Epithelial cell of prostate (primary cell): ENCODE results near the gene DMRTC2.
"Not testable (repeated sequence)": the region's sequence is repeated elsewhere in the genome, so short reads cannot be mapped to it uniquely, and the experiment has no call there.

Experiments
- DNase-seq: peaks from one replicate; pipeline ENCODE4 v3.0.0-alpha.2; 2011; ENCODE audit warnings: low read depth, low spot score
- H3K27ac ChIP-seq: fragments of 450-650 bp; 2 replicates; pipeline ENCODE4 v1.5.1; 2017; ENCODE audit warnings: mild to moderate bottlenecking

Gene DMRTC2

DNA sequence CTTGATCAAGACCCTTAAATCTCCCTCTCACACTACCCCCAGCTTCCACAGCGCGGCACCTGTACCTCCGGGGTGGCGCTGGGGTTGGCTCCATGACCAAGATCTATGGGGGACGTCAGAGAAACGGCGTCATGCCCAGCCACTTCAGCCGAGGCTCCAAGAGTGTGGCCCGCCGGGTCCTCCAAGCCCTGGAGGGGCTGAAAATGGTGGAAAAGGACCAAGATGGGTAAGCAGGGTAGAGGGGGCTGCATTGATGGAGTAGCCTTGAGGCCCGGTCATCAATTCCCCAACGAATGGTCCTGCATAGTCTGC, 24.1 kb downstream of the DMRTC2 start:
- DNase-seq, result no peak
- peak overlapping the region; percentile 27 for H3K27ac ChIP-seq

DNA sequence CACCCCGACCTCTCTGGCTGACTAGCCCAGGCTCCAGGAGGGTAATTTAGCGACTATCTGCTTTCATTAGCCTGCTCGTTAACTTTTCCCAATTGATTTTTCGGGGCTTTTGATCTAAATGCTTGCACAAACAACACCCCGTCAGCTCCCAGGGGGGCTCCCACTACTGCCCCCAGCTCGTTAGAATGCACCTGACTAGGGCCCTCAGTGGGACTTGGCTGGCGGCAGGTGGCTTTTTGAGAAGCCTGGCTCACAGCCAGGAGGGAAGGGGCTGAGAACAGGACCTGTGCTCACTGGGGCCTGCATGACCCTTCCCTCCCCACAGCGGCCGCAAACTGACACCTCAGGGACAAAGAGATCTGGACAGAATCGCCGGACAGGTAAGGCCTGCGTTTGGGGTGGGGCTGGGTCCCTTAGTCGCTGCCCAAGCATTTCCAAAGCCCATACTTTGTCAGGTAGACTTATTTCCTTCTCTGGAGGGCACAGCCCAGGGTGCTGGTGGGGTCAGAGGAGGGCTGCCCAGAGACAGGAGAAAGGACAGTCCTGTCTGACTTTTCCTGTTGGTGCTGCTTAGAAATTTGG, 24.6 kb downstream of the DMRTC2 start:
- H3K27ac ChIP-seq, result peak overlapping the region; percentile 20
- no peak for DNase-seq

DNA sequence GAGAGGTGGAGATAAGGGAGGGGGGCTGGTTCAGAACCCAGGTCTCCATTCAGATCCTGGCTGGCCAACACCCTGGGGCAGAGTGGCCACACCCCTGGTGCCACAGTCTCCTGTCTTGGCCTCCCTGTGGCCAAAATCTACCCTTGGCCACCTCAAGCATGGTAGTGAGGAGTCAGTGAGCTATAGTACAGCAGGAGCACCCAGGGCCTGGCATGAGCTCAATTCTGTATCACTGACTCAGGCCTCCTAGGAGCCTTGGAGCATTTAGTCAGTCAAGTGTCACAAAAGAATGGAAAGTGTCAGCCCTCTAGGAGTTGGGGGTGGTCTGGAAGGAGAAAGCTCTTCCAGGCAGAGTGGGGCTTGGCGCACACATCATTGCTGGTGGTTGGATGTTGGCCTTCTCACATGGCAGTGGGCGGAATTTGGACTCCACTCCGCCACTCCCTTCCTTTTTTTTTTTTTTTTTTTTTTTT, 25.6 kb downstream of the DMRTC2 start:
- peak overlapping the region; percentile 20 for H3K27ac ChIP-seq
- no peak for DNase-seq

DNA sequence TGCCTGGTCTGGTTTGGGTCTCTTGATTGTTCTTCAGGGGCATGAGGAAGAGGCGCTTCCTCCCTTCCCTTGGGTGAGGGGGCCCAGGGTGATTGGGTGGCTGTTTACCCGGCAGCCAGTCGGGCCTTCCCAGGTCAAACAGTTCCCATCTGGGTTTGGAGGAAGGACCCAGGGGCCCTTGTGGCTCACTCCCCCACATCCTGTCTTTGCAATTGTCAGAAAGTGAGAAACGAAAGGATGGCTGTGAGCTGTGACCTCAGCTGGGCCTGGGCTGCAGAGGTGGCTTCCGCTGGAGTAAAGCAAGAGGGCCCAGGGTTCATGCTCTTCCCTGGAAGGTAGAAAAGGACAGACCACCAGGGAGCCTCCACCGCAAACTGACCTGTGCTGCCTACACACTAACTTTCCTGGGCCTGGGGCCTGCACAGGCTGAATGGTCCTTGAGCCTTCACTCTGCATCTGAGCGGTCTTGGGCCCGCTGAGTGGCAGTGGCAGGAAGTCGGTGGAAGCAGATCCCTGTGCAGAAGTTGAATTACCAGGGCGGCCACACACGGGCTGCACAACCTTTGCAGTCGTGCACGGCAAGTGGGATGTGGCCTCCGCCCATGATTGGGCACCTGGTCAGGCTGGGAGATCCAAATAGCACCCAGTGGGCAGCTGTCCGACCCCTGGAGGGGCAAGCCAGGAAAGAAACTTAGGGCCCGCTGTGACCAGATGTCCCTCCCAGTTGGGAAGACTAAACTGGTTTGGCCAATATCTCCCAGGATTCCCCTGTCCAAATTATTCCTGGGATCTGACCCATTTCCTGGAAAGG, 26.9 kb downstream of the DMRTC2 start:
- no peak overlapping the region for H3K27ac ChIP-seq

DNA sequence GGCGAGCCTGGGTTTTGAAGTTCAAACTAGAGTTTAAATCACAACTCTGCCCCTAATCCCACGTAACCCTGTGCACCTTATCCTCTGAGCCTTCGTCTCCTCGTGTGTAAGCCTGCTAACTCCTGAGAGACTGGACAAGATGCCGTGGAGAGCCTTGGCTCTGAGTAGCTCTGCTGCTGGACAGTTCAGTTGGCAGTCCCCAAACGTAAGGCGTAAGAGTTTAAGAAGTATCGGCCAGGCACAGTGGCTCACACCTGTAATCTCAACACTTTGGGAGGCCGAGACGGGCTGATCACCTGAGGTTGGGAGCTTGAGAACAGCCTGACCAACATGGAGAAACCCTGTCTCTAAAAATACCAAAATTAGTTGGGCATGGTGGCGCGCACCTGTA, 27.5 kb downstream of the DMRTC2 start:
- H3K27ac ChIP-seq, result peak overlapping the region; percentile 26
- no peak for DNase-seq

More for the DNA sequence above, 26.9 kb downstream of the DMRTC2 start:
- no peak for DNase-seq

DNA sequence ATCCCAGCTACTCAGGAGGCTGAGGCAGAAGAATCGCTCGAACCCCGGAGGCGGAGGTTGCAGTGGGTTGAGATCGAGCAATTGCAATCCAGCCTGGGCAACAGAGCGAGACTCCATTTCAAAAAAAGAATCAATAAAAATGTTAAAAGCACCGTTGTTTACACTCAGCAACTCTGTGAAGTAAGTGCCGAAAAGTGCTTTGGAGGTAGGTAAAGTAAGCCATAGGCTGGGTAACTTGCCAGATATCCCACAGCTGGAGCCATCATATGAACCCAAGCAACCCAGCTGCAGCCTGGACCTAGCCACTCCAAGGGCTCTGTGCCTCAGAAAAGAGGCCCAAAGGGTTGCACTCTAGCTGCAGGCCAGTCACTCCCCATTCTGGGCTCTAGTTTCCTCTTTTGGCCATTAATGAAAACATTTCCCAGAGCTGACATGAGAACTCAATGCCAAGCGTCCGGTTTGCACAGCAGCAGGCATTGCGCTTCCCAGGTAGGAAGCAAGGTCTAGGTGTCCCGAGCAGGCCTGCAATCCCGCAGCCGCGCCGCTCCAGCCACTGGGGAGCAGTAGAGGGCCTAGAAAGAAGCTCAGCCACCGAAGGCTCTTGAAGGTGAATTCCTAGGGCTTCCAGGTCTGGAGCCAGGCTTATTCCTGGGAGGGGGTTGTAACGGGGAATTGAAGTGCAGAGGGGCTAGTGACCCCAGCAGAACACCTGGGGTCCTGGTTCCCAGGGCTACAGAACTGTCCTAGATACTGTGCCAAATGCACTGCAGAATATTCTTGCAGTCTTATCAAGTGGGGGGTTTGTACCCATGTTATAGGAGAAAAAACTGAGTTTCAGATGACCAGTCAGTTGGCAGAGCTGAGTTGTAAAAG, 28.2 kb downstream of the DMRTC2 start:
- DNase-seq, result no peak
- H3K27ac ChIP-seq, result peak overlapping the region; percentile 26

DNA sequence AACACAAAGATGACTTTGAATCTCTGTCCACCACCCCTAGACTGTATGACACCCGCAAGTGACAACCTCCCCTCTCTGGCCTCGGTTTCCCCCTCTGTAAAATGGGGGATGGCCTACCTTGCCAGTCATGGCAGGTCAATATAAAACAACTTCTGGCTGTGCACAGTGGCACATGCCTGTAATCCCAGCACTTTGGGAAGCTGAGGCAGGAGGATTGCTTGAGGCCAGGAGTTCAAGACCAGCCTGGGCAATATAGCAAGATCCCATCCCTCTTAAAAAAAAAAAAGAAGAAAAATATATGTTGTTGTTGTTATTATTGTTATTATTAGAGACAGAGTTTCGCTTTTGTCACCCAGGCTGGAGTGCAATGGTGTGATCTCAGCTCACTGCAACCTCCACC, 31.1 kb downstream of the DMRTC2 start:
- not testable (repeated sequence) for DNase-seq, H3K27ac ChIP-seq

DNA sequence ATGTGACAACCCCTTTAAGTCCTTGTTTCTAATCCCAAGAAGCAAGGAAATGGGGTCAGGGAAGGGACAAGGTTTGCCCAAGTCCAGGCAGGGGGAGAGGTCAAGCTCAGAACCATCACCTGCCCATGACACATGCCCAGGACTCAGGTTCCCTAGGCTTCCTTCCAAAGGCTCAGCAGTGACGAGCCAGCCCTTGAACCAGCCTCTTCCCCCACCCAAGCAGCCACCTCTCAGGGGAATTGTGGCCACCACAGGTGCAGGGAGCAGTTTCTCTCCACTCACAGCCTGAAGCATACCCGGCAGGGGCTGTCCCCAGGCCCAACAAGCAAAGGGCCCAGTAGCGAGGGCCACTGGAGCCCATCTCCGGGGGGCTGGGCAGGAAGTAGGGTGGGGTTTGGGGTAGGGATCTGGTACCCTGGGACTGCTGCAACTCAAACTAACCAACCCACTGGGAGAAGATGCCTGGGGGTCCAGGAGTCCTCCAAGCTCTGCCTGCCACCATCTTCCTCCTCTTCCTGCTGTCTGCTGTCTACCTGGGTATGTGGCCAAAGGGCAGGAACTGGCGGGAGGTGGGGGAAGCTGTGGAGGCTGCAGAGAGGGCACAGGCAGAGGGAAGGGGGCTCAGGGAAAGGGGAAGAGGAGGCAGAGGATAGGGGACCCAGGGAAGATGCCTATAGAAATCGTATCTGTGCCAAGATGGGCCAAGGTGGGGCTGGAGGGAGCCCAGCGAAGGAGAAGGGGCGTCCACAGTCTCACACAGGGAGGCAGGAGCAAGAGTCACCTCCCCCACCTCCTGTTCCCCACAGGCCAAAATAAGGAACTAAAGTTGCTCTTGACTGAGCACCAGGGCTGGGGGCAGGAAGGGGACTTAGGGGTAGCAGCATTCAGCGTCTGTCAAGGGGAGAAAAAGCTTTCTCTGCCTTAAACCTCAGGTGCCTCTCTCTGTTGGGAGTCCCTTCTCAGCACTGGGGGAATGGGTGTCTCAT, 32.3 kb downstream of the DMRTC2 start, which contains the start of gene CD79A:
Gene CD79A (plus strand): TSS at position 433 of the 986 bp plus-strand sequence. CDS start 26 bp downstream, at position 459.
- no peak within 1 kb of the TSS for H3K27ac ChIP-seq
- DNase-seq, result no peak

DNA sequence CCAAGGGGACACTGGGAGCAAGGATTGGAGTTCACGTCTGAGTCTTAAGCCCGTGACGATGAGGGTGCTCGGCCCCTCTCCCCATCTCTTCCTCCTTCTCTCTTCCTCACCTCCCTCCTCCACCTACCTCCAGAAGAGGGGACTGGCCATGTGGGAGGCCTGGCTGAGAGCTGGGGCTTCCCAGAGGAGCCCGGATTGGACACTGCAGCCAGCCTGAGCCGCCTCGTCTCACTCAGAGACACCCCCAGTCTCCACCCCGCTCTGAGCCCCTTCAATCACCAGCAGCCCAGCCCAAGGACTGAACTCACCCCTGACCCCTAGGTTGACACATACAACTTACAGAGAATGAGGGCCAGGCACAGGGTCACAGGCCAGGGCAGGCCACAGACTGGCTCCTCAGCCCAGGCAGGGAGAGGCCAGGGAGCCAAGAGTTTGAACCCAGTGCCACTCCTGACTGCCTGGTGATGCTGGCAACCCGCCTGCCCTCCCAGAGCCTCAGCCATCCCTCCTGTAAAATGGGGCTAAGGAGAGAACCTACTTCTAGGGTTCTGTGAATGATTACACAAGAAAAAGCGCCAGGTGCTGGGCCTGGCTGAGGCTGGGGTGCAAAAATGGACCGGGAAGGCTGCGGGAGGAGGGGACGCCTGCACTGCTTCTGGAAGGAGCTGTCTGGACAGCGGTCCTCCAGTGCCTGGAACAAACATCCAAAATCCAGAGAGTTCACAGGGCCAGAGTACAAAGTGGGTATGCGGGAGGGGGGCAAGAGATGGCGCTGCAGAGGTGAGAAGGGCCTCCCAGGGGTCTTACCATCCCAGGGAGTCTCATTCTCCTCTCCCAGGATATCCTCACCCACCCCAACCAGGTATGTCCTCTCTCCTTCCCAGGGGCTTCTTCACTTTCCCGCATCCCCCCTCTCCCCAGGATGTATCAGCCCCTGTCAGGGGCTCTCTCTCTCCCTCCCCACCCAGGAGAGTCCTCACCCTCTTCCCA, 33.4 kb downstream of the DMRTC2 start:
- no peak overlapping the region for H3K27ac ChIP-seq
- no peak for DNase-seq

DNA sequence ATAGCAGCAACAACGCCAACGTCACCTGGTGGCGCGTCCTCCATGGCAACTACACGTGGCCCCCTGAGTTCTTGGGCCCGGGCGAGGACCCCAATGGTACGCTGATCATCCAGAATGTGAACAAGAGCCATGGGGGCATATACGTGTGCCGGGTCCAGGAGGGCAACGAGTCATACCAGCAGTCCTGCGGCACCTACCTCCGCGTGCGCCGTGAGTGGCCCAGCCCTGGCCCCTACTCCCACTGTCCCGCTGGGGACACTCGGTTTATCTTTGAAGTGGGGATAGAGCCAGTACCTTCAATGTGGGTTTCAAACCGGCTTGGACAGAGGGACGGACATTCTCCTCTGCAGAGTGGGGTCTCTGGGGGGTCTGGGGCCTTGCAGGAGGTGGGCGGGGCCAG, 34.2 kb downstream of the DMRTC2 start:
- H3K27ac ChIP-seq, result no peak overlapping the region
- no peak for DNase-seq

DNA sequence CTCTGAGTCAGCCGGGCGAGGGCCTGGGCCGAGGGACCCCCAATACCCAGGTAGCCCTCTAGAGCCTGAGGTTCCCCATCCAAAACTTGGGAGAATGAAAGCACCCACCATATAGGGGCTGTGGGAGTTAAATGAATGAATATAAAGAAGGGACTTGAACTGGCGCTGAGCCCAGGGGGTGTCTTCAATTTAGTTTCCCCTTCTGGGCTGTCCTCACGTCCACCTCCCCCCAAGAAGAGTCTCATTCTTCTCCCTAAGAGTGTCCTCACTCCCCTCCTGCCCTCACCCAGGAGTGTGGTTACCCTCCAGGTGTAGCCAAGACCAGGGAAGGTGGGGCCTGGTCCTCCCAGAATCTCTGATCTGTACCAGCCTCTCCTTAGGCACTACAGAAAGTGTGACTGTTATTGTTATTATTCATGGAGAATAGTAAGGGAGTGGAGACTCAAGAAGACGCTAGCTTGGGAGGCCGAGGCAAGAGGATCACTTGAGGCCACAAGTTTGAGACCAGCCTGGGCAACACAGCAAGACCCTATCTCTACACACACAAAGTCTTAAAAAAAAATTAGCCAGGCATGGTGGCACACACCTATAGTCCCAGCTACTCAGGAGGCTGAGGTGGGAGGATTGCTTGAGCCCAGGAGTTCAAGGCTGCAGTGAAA, 35.0 kb downstream of the DMRTC2 start:
- H3K27ac ChIP-seq, result no peak overlapping the region
- no peak for DNase-seq

DNA sequence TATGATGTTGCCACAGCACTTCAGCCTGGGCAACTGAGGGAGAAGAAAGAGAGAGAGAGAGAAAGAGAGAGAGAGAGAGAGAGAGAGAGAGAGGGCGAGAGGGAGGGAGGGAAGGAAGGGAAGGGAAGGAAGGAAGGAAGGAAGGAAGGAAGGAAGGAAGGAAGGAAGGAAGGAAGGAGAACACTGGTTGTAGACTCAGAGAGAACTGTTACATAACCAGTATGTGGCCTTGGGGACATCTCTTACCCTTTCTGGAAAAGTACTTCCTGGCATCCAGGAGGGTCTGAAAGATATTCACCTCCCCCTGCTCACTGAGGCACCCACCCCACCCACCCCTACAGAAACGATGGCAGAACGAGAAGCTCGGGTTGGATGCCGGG, 35.5 kb downstream of the DMRTC2 start:
- no peak overlapping the region for H3K27ac ChIP-seq

DNA sequence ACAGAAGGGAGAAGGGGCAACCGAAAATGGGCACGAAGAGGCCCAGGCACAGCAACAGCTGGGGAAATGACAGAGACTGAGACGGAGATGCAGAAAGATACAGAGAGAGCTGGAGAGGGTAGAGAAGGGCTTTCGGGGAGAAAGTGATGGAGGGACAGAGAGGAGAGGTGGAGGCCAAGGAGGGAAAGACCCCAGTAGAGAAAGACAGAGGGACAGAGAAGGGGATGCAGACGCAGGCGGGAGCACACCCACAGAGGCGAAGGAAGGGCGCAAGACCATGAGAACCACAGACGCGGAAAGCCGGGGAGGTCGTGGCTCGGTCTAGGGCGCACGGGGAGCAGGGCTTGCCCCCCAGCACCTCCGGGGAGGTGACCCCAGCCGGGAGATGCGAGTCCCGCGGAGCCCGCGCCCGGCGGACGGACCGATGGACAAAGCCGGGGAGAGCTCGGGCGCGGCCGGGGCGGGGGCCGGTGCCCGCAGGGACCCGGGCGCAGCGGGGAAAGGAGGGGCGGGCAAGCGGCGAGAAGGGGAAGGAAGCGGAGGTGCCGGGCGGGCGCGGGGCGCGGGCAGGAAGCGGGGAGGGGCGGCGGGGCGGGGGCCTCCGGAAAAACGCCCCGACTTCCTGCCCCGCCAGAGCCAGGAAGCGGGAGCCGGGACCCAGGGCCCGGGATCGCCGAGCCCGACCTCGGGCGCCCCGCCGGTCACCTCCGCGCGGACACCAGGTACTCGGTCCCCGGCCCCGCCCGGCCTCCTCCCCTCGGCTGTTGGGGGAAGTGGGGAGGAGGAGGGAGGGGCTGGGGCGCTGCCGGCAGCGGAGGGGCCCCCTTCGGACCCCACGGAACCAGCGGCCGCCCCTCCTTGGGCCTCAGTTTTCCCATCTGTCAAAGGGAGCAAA, 38.0 kb downstream of the DMRTC2 start, which contains the start of gene ARHGEF1:
Gene ARHGEF1 (plus strand): TSS at position 617 of the 895 bp plus-strand sequence. CDS start 4,899 bp downstream, outside the sequence.
- DNase-seq, result no peak
- H3K27ac ChIP-seq, result peak within 1 kb of the TSS; percentile 96

More for the DNA sequence above, 35.5 kb downstream of the DMRTC2 start:
- no peak for DNase-seq

DNA sequence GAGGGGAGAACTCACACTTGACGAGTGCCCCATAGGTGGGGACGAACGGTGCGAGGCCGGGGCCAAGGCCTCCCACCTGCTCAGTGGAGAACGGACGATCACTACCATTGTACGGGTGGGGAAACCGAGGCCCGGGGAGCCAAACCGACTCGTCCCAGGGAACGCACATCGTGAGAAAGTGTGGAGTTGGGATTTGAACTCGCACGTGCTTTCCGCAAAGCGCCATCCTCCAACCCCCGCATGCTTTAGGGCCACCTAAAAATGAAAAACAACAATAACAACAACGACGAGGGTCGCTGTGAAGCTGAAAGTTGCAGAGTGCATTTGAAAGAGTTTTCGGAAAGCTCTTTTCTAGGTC, 38.6 kb downstream of the DMRTC2 start:
- H3K27ac ChIP-seq, result peak overlapping the region; percentile 96
- no peak for DNase-seq

DNA sequence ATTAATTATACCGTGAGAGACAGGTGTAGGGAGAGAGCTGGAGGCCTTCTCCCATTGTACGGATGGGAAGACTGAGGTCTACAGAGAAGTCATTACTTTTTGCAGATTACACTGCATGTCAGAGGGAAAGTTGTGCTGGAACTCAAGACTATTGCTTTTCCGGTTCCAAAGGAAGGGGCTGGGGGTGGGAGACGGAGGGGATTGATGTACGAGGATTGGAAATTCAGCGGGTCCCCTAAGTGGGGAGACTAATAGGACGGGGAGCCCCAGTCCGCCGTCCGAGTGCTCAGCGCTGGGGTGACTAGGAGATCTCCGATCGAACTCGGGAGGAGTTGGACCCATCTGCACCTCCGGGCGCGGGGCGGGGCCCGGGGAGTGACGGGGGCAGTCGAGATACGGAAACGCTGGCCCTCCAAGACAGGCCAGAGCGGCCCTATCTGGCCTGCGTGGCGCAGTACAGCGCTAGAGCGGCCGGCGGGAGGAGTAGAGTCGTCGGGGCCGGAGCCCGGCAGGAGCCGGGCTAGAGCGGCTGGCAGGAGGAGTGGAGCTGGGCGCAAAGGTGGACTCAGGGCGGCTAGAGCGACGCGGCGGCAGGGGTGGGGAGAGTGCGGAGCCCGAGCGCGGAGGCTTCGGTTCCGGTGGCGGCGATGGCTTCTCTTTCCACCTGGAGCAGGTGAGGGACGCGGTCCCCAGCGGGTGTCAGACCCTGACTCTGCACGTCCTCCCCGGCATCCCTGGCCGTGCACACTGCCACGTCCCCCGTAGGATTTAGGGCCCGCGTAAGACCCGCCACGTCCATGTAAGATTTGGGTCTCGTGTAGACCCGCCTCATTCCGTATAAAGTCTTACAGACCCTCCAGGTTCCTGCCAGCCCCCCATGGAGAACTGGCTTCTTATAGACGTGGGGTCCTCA, 39.2 kb downstream of the DMRTC2 start:
- DNase-seq, result peak; percentile 89
- peak overlapping the region; percentile 96 for H3K27ac ChIP-seq
